ENCODE data around the gene NUDT12. TPM values are rescaled to one million over a fixed set of nuclear protein-coding genes. Genes with fewer than 3 reads are reported as not detected.

NUDT12 gene
- total RNA-seq, 1 donor from 2014 or later, result 8.5 TPM

DNA sequence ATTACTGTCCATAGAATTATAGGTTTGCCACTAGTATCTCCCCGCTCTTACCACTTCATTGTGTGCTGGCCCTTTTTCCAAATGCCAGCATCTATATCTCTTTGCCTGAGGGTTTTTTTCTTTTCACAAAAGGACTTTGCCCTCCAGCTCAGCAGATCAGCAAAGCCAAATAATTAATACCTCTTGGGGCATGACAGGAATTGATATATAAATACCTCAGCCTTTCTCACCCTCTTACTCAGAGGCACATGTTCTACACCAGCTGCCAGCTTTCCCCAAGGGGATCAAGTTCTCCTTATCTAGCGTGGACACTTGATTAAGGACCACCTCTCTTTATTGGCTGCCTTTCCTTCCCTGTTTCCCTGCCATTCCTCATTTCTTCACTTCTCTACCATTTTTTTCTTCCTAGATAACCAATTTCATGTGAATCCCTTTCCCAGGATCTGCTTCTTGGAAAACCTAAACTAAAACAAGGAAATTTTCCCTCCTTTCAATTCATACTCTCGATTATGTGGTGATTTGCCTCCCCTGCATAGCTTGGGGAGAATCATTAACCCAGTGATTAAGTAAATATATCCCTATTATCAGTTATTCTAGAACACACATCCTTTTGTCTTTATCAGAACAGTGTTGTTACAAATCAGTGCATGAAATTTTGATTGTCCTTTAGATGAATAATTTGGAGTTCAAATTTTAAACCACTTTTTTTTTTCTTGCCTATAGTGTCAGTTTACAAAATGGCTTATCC, 6.9 kb upstream of the NUDT12 start:
- H3K4me1 Mint-ChIP-seq (ENCODE audit: unreplicated experiment), result peaks cover 4% of the 10 kb centered on the region
- H3K36me3 Mint-ChIP-seq (ENCODE audit: unreplicated experiment), result no peaks in the 10 kb centered on the region
- no peaks in the 10 kb centered on the region for H3K9me3 Mint-ChIP-seq (ENCODE audit: unreplicated experiment)
- H3K27me3 Mint-ChIP-seq (ENCODE audit: unreplicated experiment), result peaks cover 10% of the 10 kb centered on the region
- H3K4me3 Mint-ChIP-seq (ENCODE audit: unreplicated experiment), result no peak overlapping the region
- H3K27ac Mint-ChIP-seq (ENCODE audit: unreplicated experiment), result no peak overlapping the region
- no peak for DNase-seq (ENCODE audit: extremely low spot score, unreplicated experiment)
- TF ChIP-seq, protein P1, sequence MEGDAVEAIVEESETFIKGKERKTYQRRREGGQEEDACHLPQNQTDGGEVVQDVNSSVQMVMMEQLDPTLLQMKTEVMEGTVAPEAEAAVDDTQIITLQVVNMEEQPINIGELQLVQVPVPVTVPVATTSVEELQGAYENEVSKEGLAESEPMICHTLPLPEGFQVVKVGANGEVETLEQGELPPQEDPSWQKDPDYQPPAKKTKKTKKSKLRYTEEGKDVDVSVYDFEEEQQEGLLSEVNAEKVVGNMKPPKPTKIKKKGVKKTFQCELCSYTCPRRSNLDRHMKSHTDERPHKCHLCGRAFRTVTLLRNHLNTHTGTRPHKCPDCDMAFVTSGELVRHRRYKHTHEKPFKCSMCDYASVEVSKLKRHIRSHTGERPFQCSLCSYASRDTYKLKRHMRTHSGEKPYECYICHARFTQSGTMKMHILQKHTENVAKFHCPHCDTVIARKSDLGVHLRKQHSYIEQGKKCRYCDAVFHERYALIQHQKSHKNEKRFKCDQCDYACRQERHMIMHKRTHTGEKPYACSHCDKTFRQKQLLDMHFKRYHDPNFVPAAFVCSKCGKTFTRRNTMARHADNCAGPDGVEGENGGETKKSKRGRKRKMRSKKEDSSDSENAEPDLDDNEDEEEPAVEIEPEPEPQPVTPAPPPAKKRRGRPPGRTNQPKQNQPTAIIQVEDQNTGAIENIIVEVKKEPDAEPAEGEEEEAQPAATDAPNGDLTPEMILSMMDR (IDR thresholded peaks at IDR 0.05), result no peak

DNA sequence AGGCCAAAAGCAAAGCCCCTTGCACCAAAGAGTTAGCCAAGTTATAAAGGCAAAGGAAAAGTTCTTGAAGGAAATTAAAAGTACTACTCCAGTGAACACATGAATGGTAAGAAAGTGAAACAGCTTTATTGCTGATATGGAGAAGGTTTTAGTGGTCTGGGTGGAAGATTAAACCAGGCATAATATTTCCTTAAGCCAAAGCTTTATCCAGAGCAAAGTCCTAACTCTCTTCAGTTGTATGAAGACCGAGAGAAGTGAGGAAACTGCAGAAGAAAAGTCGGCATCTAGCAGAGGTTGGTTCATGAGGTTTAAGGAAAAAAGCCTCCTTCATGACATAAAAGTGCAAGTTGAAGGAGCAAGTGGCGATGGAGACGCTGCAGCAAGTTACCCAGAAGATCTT, 3.1 kb upstream of the NUDT12 start:
- no peak for DNase-seq (ENCODE audit: extremely low spot score, unreplicated experiment)
- no peak overlapping the region for H3K4me3 Mint-ChIP-seq (ENCODE audit: unreplicated experiment)
- H3K27me3 Mint-ChIP-seq (ENCODE audit: unreplicated experiment), result peaks cover 2% of the 10 kb centered on the region
- H3K9me3 Mint-ChIP-seq (ENCODE audit: unreplicated experiment), result no peaks in the 10 kb centered on the region
- no peaks in the 10 kb centered on the region for H3K36me3 Mint-ChIP-seq (ENCODE audit: unreplicated experiment)
- peaks cover 22% of the 10 kb centered on the region for H3K4me1 Mint-ChIP-seq (ENCODE audit: unreplicated experiment)
- H3K27ac Mint-ChIP-seq (ENCODE audit: unreplicated experiment), result no peak overlapping the region
- TF ChIP-seq, protein P1 (IDR thresholded peaks at IDR 0.05), result no peak

DNA sequence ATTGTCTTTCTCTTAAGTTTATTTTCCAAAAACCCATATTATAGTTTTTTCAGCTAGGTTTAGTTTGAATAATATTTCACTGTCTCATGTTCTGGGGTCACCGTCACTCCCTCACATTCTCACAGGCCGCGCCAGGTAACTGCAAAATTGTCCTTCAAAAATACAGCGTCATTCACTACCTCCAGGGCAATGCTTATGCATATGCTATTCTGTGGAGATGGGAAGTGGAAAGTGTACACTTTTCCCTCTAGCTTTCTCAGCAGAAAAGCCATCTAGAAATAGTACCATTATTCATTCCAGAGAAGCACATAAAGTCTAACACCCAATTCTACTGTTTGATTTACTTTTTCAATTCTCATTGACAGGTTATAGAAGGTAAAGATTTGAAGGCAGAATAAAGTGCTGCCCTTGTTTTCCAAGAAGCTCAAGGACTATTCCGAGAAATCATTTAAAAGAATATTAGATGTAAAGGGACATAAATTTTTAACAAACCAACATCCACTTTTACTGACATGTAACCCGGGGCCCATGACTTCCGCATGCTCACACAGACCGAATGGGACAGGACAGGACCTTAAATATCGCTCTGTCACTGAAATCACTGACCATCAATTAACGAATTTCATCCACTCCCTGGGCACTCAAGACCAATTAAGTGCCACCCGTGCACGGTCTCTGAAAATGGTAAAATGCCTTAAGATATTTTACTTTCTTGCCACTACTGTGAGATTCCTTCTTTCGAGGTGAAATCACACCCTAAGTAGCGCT, 720 bp downstream of the NUDT12 start:
- Mint-ChIP-seq H3K36me3 (ENCODE audit: unreplicated experiment) (peaks cover 19% of the 10 kb centered on the region), H3K27me3 (ENCODE audit: unreplicated experiment) (no peaks in the 10 kb centered on the region), H3K27ac (ENCODE audit: unreplicated experiment) (peak overlapping the region; percentile 95), H3K4me3 (ENCODE audit: unreplicated experiment) (peak overlapping the region; percentile 99), H3K9me3 (ENCODE audit: unreplicated experiment) (no peaks in the 10 kb centered on the region), H3K4me1 (ENCODE audit: unreplicated experiment) (peaks cover 28% of the 10 kb centered on the region)
- DNase-seq (ENCODE audit: extremely low spot score, unreplicated experiment), result no peak
- TF ChIP-seq, protein P1 (IDR thresholded peaks at IDR 0.05), result no peak

DNA sequence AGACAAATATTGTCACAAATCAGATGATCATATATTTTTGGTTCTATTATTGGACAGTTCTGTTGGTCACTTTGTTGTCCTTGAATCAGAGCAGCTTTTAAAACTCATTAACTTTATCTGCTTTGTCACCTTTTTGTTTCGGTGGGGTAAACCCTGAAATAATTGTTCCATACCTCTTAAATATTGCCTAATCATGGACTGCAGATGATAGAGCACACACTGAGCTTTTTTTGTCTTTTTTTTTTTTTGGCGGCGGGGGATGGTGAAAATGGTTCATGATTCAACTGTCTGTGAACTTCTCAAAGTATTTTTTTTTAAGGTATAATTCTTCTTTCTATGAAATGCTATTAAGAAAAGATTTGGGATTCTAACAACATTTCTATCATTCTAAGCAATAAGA, 1.8 kb downstream of the NUDT12 start:
- TF ChIP-seq, protein P1 (IDR thresholded peaks at IDR 0.05), result no peak
- DNase-seq (ENCODE audit: extremely low spot score, unreplicated experiment), result no peak
- H3K36me3 Mint-ChIP-seq (ENCODE audit: unreplicated experiment), result peaks cover 19% of the 10 kb centered on the region
- no peak overlapping the region for H3K27ac Mint-ChIP-seq (ENCODE audit: unreplicated experiment)
- no peaks in the 10 kb centered on the region for H3K27me3 Mint-ChIP-seq (ENCODE audit: unreplicated experiment)
- H3K4me3 Mint-ChIP-seq (ENCODE audit: unreplicated experiment), result no peak overlapping the region
- no peaks in the 10 kb centered on the region for H3K9me3 Mint-ChIP-seq (ENCODE audit: unreplicated experiment)
- peaks cover 28% of the 10 kb centered on the region for H3K4me1 Mint-ChIP-seq (ENCODE audit: unreplicated experiment)

DNA sequence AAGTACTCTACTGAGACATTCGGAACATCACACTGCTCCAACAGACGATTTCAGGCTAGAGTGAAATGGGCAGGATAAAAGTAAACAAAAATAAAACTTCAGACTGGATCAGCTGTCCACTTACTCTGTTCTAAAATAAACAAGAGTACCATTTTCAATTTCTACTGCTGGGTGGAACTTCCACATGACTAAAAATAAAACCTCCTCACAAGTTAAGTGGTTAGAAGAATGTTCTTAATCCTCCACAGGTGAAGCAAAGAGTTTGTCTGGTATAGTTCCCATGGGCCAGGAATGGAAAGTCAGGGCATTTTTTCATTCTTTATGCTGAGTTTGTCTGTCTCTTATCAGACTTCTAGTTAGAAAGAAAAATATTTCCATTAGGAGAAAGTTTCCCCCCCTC, 15.7 kb downstream of the NUDT12 start:
- Mint-ChIP-seq H3K27me3 (ENCODE audit: unreplicated experiment) (no peaks in the 10 kb centered on the region), H3K4me1 (ENCODE audit: unreplicated experiment) (peaks cover 11% of the 10 kb centered on the region), H3K4me3 (ENCODE audit: unreplicated experiment) (no peak overlapping the region), H3K9me3 (ENCODE audit: unreplicated experiment) (no peaks in the 10 kb centered on the region), H3K27ac (ENCODE audit: unreplicated experiment) (no peak overlapping the region), H3K36me3 (ENCODE audit: unreplicated experiment) (peaks cover 9% of the 10 kb centered on the region)
- DNase-seq (ENCODE audit: extremely low spot score, unreplicated experiment), result no peak
- TF ChIP-seq, protein P1 (IDR thresholded peaks at IDR 0.05), result no peak

All from osteocyte (in vitro differentiated cells).